ENCODE results near the gene CHPF.

GRCh38 chr2:219499058-219499307 lies 44.6 kb downstream of the CHPF start:
- TF ChIP-seq GATA2 (IDR thresholded peaks at IDR 0.05; ENCODE audit: low read depth, low read length) (no peak), GATA3 (IDR thresholded peaks at IDR 0.05; ENCODE audit: low read depth, low read length) (no peak)

Measured in SH-SY5Y (cell line).